Measurements from ENCODE around the gene CTNNA2. TPM values are rescaled to one million over a fixed set of nuclear protein-coding genes. Genes with fewer than 3 reads are reported as not detected.

CTNNA2 gene
- total RNA-seq, 1 donor from 2014 or later, result 2.9 TPM

- H3K4me1 Mint-ChIP-seq, result no peaks in the 10 kb centered on the region
- H3K9me3 Mint-ChIP-seq, result no peaks in the 10 kb centered on the region
- no peaks in the 10 kb centered on the region for H3K27me3 Mint-ChIP-seq (ENCODE audit: low read depth)
- H3K27ac Mint-ChIP-seq (ENCODE audit: unreplicated experiment), result no peak overlapping the region
- no peak for DNase-seq (ENCODE audit: low read depth, low spot score)
- H3K36me3 Mint-ChIP-seq (ENCODE audit: low read depth), result no peaks in the 10 kb centered on the region
- no peak overlapping the region for H3K4me3 Mint-ChIP-seq
- TF ChIP-seq CTCF (conservative IDR thresholded peaks at IDR 0.05), result no peak
Measured at GRCh38 chr2:80168801-80169200, 656.0 kb downstream of the CTNNA2 start.

- H3K4me1 Mint-ChIP-seq, result no peaks in the 10 kb centered on the region
- no peaks in the 10 kb centered on the region for H3K27me3 Mint-ChIP-seq (ENCODE audit: low read depth)
- no peak for TF ChIP-seq CTCF (conservative IDR thresholded peaks at IDR 0.05)
- H3K27ac Mint-ChIP-seq (ENCODE audit: unreplicated experiment), result no peak overlapping the region
- no peaks in the 10 kb centered on the region for H3K9me3 Mint-ChIP-seq
- no peak for DNase-seq (ENCODE audit: low read depth, low spot score)
- H3K36me3 Mint-ChIP-seq (ENCODE audit: low read depth), result no peaks in the 10 kb centered on the region
- no peak overlapping the region for H3K4me3 Mint-ChIP-seq
Measured at GRCh38 chr2:80169811-80170594, 657.2 kb downstream of the CTNNA2 start.

GRCh38 chr2:80185091-80185490 is 672.2 kb downstream of the CTNNA2 start:
- H3K4me1 Mint-ChIP-seq, result no peaks in the 10 kb centered on the region
- peaks cover 9% of the 10 kb centered on the region for H3K9me3 Mint-ChIP-seq
- DNase-seq (ENCODE audit: low read depth, low spot score), result no peak
- peaks cover 6% of the 10 kb centered on the region for H3K36me3 Mint-ChIP-seq (ENCODE audit: low read depth)
- no peak for TF ChIP-seq CTCF (conservative IDR thresholded peaks at IDR 0.05)
- H3K27ac Mint-ChIP-seq (ENCODE audit: unreplicated experiment), result no peak overlapping the region
- H3K4me3 Mint-ChIP-seq, result no peak overlapping the region
- no peaks in the 10 kb centered on the region for H3K27me3 Mint-ChIP-seq (ENCODE audit: low read depth)

GRCh38 chr2:80186262-80186661 is 673.4 kb downstream of the CTNNA2 start:
- Mint-ChIP-seq H3K4me1 (no peaks in the 10 kb centered on the region), H3K9me3 (peaks cover 2% of the 10 kb centered on the region), H3K27me3 (ENCODE audit: low read depth) (no peaks in the 10 kb centered on the region), H3K27ac (ENCODE audit: unreplicated experiment) (no peak overlapping the region), H3K36me3 (ENCODE audit: low read depth) (no peaks in the 10 kb centered on the region), H3K4me3 (no peak overlapping the region)
- no peak for DNase-seq (ENCODE audit: low read depth, low spot score)
- no peak for TF ChIP-seq CTCF (conservative IDR thresholded peaks at IDR 0.05)

- H3K36me3 Mint-ChIP-seq (ENCODE audit: low read depth), result no peaks in the 10 kb centered on the region
- peaks cover 2% of the 10 kb centered on the region for H3K9me3 Mint-ChIP-seq
- H3K4me1 Mint-ChIP-seq, result no peaks in the 10 kb centered on the region
Measured at GRCh38 chr2:80187156-80187555, 674.3 kb downstream of the CTNNA2 start.

More at GRCh38 chr2:80187156-80187555, 674.3 kb downstream of the CTNNA2 start:
- Mint-ChIP-seq H3K4me3 (no peak overlapping the region), H3K27ac (ENCODE audit: unreplicated experiment) (no peak overlapping the region), H3K27me3 (ENCODE audit: low read depth) (no peaks in the 10 kb centered on the region)
- no peak for TF ChIP-seq CTCF (conservative IDR thresholded peaks at IDR 0.05)
- DNase-seq (ENCODE audit: low read depth, low spot score), result no peak
